Loucy (cell line): ENCODE measurements around the gene MAD1L1.
"Not testable (repeated sequence)": the region's sequence is repeated elsewhere in the genome, so short reads cannot be mapped to it uniquely, and the experiment has no call there.

ENCODE experiments used
- H2AFZ ChIP-seq: fragments of 200-600 bp; sonication (generic); 2 replicates; pipeline ENCODE4 v1.6.0; 2016; ENCODE audit warnings: antibody characterized with exemption, mild to moderate bottlenecking, low read length, moderate library complexity
- H3F3A ChIP-seq: fragments of 200-600 bp; 2 replicates; pipeline ENCODE4 v1.6.0; 2016; ENCODE audit warnings: antibody characterized with exemption, low read depth, mild to moderate bottlenecking
- H3K27me3 ChIP-seq: fragments of 200-600 bp; sonication (generic); 2 replicates; pipeline ENCODE4 v1.6.1; 2014; ENCODE audit warnings: low read length, mild to moderate bottlenecking; ENCODE audit not compliant: insufficient read depth, poor library complexity, severe bottlenecking
- H3K36me3 ChIP-seq: fragments of 200-600 bp; sonication (generic); 2 replicates; pipeline ENCODE4 v1.6.1; 2016; ENCODE audit warnings: low read length; ENCODE audit not compliant: insufficient read depth
- H3K4me1 ChIP-seq: fragments of 200-600 bp; sonication (generic); 2 replicates; pipeline ENCODE4 v1.5.1; 2014; ENCODE audit warnings: low read length, mild to moderate bottlenecking; ENCODE audit not compliant: insufficient read depth, poor library complexity, severe bottlenecking
- H3K4me2 ChIP-seq: fragments of 200-600 bp; sonication (generic); 2 replicates; pipeline ENCODE4 v1.6.0; 2014; ENCODE audit warnings: antibody characterized with exemption, low read length, low read depth, mild to moderate bottlenecking; ENCODE audit not compliant: poor library complexity, severe bottlenecking
- H3K4me3 ChIP-seq: fragments of 200-600 bp; sonication (generic); 2 replicates; pipeline ENCODE4 v1.5.1; 2014; ENCODE audit warnings: low read length, mild to moderate bottlenecking, mixed read lengths; ENCODE audit not compliant: poor library complexity, severe bottlenecking
- H3K79me2 ChIP-seq: fragments of 200-600 bp; sonication (generic); 2 replicates; pipeline ENCODE4 v1.6.1; 2014; ENCODE audit warnings: low read length; ENCODE audit not compliant: insufficient read depth
- H3K9ac ChIP-seq: fragments of 200-600 bp; sonication (generic); 2 replicates; pipeline ENCODE4 v1.6.0; 2014; ENCODE audit warnings: mild to moderate bottlenecking, low read depth, low read length, moderate library complexity; ENCODE audit not compliant: poor library complexity, severe bottlenecking
- H3K9me2 ChIP-seq: fragments of 200-600 bp; sonication (generic); replicated peaks from 2 replicates; pipeline ENCODE4 v1.6.1; 2016; ENCODE audit warnings: low read depth, low read length, mixed read lengths
- H3K9me3 ChIP-seq: fragments of 200-600 bp; sonication (generic); 2 replicates; pipeline ENCODE4 v1.6.1; 2014; ENCODE audit warnings: mild to moderate bottlenecking, antibody characterized with exemption, low read length, low read depth; ENCODE audit not compliant: insufficient read depth
- H4K20me1 ChIP-seq: fragments of 200-600 bp; sonication (generic); 2 replicates; pipeline ENCODE4 v1.6.0; 2014; ENCODE audit warnings: antibody characterized with exemption, low read length, mild to moderate bottlenecking; ENCODE audit not compliant: insufficient read depth, poor library complexity, severe bottlenecking
- CTCF ChIP-seq: fragments of 200-600 bp; sonication (generic); conservative IDR thresholded peaks from 2 replicates; pipeline ENCODE4 v1.5.1; 2014; ENCODE audit warnings: mild to moderate bottlenecking, antibody characterized with exemption, low read length
- EZH2phosphoT487 ChIP-seq: fragments of 200-600 bp; IDR thresholded peaks from 2 replicates; pipeline ENCODE4 v1.6.1; 2018; ENCODE audit warnings: antibody characterized with exemption, mild to moderate bottlenecking, moderate library complexity, borderline replicate concordance

The MAD1L1 gene

DNA sequence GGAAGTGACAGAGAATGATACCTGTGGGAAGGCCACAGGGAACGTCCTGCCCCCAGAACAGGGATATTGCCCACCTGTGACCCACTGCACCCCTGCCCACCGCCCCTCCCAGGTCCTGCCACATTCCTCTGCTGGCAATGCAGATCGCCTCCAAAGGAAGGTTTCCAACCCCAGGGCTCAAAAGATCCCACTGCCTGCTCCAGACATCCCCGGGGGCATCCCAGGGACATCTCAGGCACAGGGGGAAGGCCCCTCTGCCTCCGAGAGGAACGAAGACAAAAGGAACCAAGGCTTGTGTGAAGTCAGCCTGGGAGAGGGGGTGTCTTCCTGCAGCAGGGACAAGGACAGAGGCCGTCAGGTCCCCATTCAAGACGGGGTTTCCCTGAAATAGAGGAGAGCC is 37.8 kb upstream of the MAD1L1 start:
- no peak overlapping the region for H3K4me2 ChIP-seq
- H3K4me3 ChIP-seq, result no peak overlapping the region
- no peak overlapping the region for H3K9ac ChIP-seq
- H3K4me1 ChIP-seq, result no peaks in the 10 kb centered on the region
- no peak overlapping the region for H2AFZ ChIP-seq
- no peaks in the 10 kb centered on the region for H3K27me3 ChIP-seq
- no peaks in the 10 kb centered on the region for H4K20me1 ChIP-seq
- H3K36me3 ChIP-seq, result peaks cover 6% of the 10 kb centered on the region; the same call in 1 of the 2 replicates
- TF ChIP-seq EZH2phosphoT487 (no peak), CTCF (no peak)
- no peaks in the 10 kb centered on the region for H3F3A ChIP-seq
- H3K9me2 ChIP-seq, result no peaks in the 10 kb centered on the region
- H3K9me3 ChIP-seq, result no peaks in the 10 kb centered on the region
- no peaks in the 10 kb centered on the region for H3K79me2 ChIP-seq

GRCh38 chr7:2269991-2270460 is 37.3 kb upstream of the MAD1L1 start:
- Histone ChIP-seq H2AFZ (no peak overlapping the region), H3K9me3 (no peaks in the 10 kb centered on the region), H3K9ac (no peak overlapping the region), H4K20me1 (no peaks in the 10 kb centered on the region), H3K27me3 (no peaks in the 10 kb centered on the region), H3K4me3 (no peak overlapping the region), H3K9me2 (no peaks in the 10 kb centered on the region), H3K4me2 (no peak overlapping the region), H3K36me3 (peaks cover 6% of the 10 kb centered on the region; the same call in 1 of the 2 replicates), H3F3A (no peaks in the 10 kb centered on the region), H3K4me1 (no peaks in the 10 kb centered on the region), H3K79me2 (no peaks in the 10 kb centered on the region)
- TF ChIP-seq CTCF (no peak), EZH2phosphoT487 (no peak)

GRCh38 chr7:2269089-2269990 is 36.6 kb upstream of the MAD1L1 start:
- not testable (repeated sequence) for H3K4me1 ChIP-seq, H3K79me2 ChIP-seq, H3K9me3 ChIP-seq, H3K9ac ChIP-seq, H4K20me1 ChIP-seq, H3K4me3 ChIP-seq, H3F3A ChIP-seq, H3K36me3 ChIP-seq, H2AFZ ChIP-seq, H3K9me2 ChIP-seq, H3K4me2 ChIP-seq, H3K27me3 ChIP-seq

GRCh38 chr7:2266911-2267310 is 34.2 kb upstream of the MAD1L1 start:
- H3K9me2 ChIP-seq, result no peaks in the 10 kb centered on the region
- H3K9ac ChIP-seq, result no peak overlapping the region
- no peaks in the 10 kb centered on the region for H3K79me2 ChIP-seq
- H3K4me1 ChIP-seq, result no peaks in the 10 kb centered on the region
- H3K36me3 ChIP-seq, result peaks cover 6% of the 10 kb centered on the region; the same call in 1 of the 2 replicates
- TF ChIP-seq CTCF (no peak), EZH2phosphoT487 (no peak)
- no peaks in the 10 kb centered on the region for H3F3A ChIP-seq
- no peaks in the 10 kb centered on the region for H3K27me3 ChIP-seq
- no peaks in the 10 kb centered on the region for H3K9me3 ChIP-seq
- no peak overlapping the region for H3K4me3 ChIP-seq
- no peak overlapping the region for H3K4me2 ChIP-seq
- H4K20me1 ChIP-seq, result no peaks in the 10 kb centered on the region
- no peak overlapping the region for H2AFZ ChIP-seq
